A673 (cell line): ENCODE data around the gene OR2V1.

ENCODE experiments used
- CTCF ChIP-seq: fragments of 300-800, 200-600 bp; sonication (generic); conservative IDR thresholded peaks from 2 replicates; pipeline ENCODE4 v1.5.1; 2017; ENCODE audit warnings: low read depth, mild to moderate bottlenecking, antibody characterized with exemption, low read length, moderate library complexity, mixed read lengths
- EZH2 ChIP-seq: fragments of 200-600 bp; sonication (generic); IDR thresholded peaks from 2 replicates; pipeline ENCODE4 v1.6.1; 2017; ENCODE audit warnings: borderline replicate concordance, low read depth, mild to moderate bottlenecking, mixed read lengths, antibody characterized with exemption, low read length; ENCODE audit not compliant: poor library complexity, severe bottlenecking

GRCh38 chr5:181109489-181110013 is 21.4 kb downstream of the OR2V1 start:
- no peak for TF ChIP-seq CTCF
- no peak for TF ChIP-seq EZH2
